ENCODE results near the gene MB21D2. TPM values are rescaled to one million over a fixed set of nuclear protein-coding genes. Genes with fewer than 3 reads are reported as not detected.

The MB21D2 gene
- total and polyA plus RNA-seq, 2 of the 8 experiments (the other 6 are each of a cell fraction or from before 2014, with no cell fraction given) = 10.0 to 21.0 TPM

DNA sequence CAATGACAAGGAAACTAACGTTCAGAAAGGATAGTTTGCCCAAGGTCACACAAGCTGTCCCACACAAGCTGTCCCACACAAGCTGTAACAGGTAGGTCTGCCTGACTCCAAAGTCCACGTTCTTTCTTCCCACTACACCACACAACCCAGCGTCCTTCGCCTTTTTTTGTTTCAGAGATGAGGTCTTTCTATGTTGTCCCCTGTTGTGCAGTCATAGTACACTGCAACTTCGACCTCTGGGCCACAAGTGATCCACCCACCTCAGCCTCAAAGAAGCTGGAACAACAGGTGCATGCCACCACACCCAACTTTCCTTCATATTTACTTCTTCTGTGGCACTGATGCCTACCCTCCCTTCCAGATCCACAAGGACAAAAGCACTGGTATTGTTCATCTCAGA is 21.4 kb downstream of the MB21D2 start:
- Histone ChIP-seq H3K9ac (replicated peaks in 1 of 4; ENCODE audit: extremely low read depth in 1 of 4, low read depth in 3 of 4, low read length in 3 of 4) (no peak overlapping the region), H3K79me2 (ENCODE audit: control insufficient read depth in 1 of 2, insufficient read depth in 2 of 2, low read length in 2 of 2) (peaks cover 24 to 89% of the 10 kb centered on the region in 2 experiments), H2BK12ac (ENCODE audit: low read depth, low read length) (no peak overlapping the region), H3K79me1 (ENCODE audit: low read depth, low read length) (peaks cover 6% of the 10 kb centered on the region; the same call in 1 of the 2 replicates), H4K20me1 (replicated peaks in 1 of 2; ENCODE audit: control insufficient read depth in 1 of 2, insufficient read depth in 2 of 2, low read length in 2 of 2) (peaks cover 2 to 10% of the 10 kb centered on the region in 2 experiments), H2BK5ac (ENCODE audit: low read depth, low read length) (no peak overlapping the region), H3K4me2 (ENCODE audit: insufficient read depth in 1 of 2, low read depth in 2 of 2, low read length in 2 of 2) (no peak overlapping the region), H3K27me3 (replicated peaks in 1 of 4; ENCODE audit: control insufficient read depth in 3 of 4, extremely low read depth in 1 of 4, insufficient read depth in 3 of 4, low read length in 3 of 4) (no peaks in the 10 kb centered on the region), H3K23me2 (ENCODE audit: low read depth, low read length) (no peaks in the 10 kb centered on the region), H2AFZ (ENCODE audit: low read length) (no peak overlapping the region), H3K56ac (replicated peaks; ENCODE audit: insufficient read length, low read depth, low read length) (no peak overlapping the region), H2BK20ac (ENCODE audit: low read length) (no peak overlapping the region), H2AK5ac (ENCODE audit: low read depth, low read length) (no peak overlapping the region), H2BK120ac (replicated peaks; ENCODE audit: low read depth, low read length) (no peak overlapping the region), H3K9me3 (ENCODE audit: insufficient read depth in 2 of 2, low read depth in 1 of 2, low read length in 1 of 2) (no peaks in the 10 kb centered on the region), H3K18ac (ENCODE audit: extremely low read depth, low read length) (no peak overlapping the region), H3K14ac (ENCODE audit: insufficient read length) (no peak overlapping the region), H3K23ac (ENCODE audit: insufficient read length) (no peak overlapping the region), H3K4me3 (ENCODE audit: extremely low read depth in 1 of 4, insufficient read depth in 2 of 4, low read depth in 3 of 4, low read length in 4 of 4) (no peak overlapping the region), H3K4ac (replicated peaks; ENCODE audit: insufficient read length, low read depth, low read length) (no peak overlapping the region), H4K5ac (ENCODE audit: insufficient read length, low read depth, low read length) (no peak overlapping the region), H3K36me3 (ENCODE audit: control insufficient read depth in 2 of 4, insufficient read depth in 4 of 4, low read length in 3 of 4) (no peaks in the 10 kb centered on the region), H3K4me1 (replicated peaks in 1 of 4; ENCODE audit: control insufficient read depth in 3 of 4, insufficient read depth in 4 of 4, low read length in 3 of 4) (peaks cover 0 to 22% (median 16%) of the 10 kb centered on the region in 4 experiments; a peak in 6 of 7 replicates), H4K8ac (ENCODE audit: extremely low read depth, insufficient read depth, low read length) (no peak overlapping the region), H2BK15ac (ENCODE audit: low read length) (no peak overlapping the region), H4K91ac (replicated peaks; ENCODE audit: insufficient read length, low read length) (no peak overlapping the region), H3K27ac (ENCODE audit: low read depth, low read length) (no peak overlapping the region)
- DNase-seq (ENCODE audit: low read depth in 1 of 2, low spot score in 2 of 2) (no peak), FAIRE-seq (no peak)
- WGBS, 2 experiments (ENCODE audit: extremely low coverage in 1 of 2, insufficient coverage in 1 of 2, insufficient read length in 1 of 2, insufficient replicate concordance in 2 of 2, low coverage in 1 of 2, low lambda C conversion rate in 2 of 2, missing lambda C conversion rate in 1 of 2) = 85% methylated on average over 5 of the region's 5 CpGs; no CpG with 5 or more reads in 1 of the 2 experiments
- ChIA-PET CTCF (ENCODE audit: partially characterized antibody) (interaction anchor here (1.1 to 8.6 kb wide), 4 partner anchors 10 to 79 kb away, joined by 3 to 49 read pairs (median 4); partner anchors contain the start of gene MB21D2), POLR2A (ENCODE audit: partially characterized antibody) (no interaction called here)

All from H1 (cell line).